Tibial nerve (tissue), 4 donors: Measurements from ENCODE around the gene CLDN16. TPM values are rescaled to one million over a fixed set of nuclear protein-coding genes. Genes with fewer than 3 reads are reported as not detected.

Experiments
- DNase-seq, 2 donors: peaks; one replicate each; pipeline ENCODE4 v3.0.0-alpha.2; 2019; ENCODE audit warnings: low spot score in 2 of 2
- H3K27ac ChIP-seq, 4 donors: fragments of 200-600 bp; sonication (generic) in 3 of 4; one replicate each; pipeline ENCODE4 v1.5.1; 2017 to 2019; ENCODE audit warnings: mild to moderate bottlenecking in 1 of 4
- H3K27me3 ChIP-seq, 2 donors: fragments of 200-600 bp; sonication (generic) in 1 of 2; one replicate each; pipeline versions ENCODE4 v1.5.1 to v1.6.0; 2017 to 2019
- H3K36me3 ChIP-seq, 3 donors: fragments of 200-600 bp; sonication (generic); one replicate each; pipeline ENCODE4 v1.5.1; 2018 to 2019
- H3K4me1 ChIP-seq, 4 donors: fragments of 200-600 bp; sonication (generic) in 3 of 4; one replicate each; pipeline ENCODE4 v1.5.1; 2017 to 2019
- H3K4me3 ChIP-seq, 4 donors: fragments of 200-600 bp; sonication (generic) in 3 of 4; one replicate each; pipeline ENCODE4 v1.5.1; 2017 to 2019; ENCODE audit warnings: mild to moderate bottlenecking in 1 of 4, moderate library complexity in 1 of 4
- H3K9me3 ChIP-seq, 4 donors: fragments of 200-600 bp; sonication (generic) in 3 of 4; one replicate each; pipeline ENCODE4 v1.5.1; 2017 to 2019
- EP300 ChIP-seq, 2 donors: sonication (generic); formaldehyde crosslinking; IDR thresholded peaks; one replicate each; pipeline ENCODE4 v1.6.1; 2017; ENCODE audit warnings: antibody characterized with exemption in 2 of 2, mild to moderate bottlenecking in 1 of 2
- POLR2A ChIP-seq, 2 donors: fragments of 450-650 bp; IDR thresholded peaks; one replicate each; pipeline ENCODE4 v1.6.1; 2017; ENCODE audit warnings: antibody characterized with exemption in 2 of 2, mild to moderate bottlenecking in 2 of 2, moderate library complexity in 2 of 2
- WGBS, 2 donors: methylation state at CpG; one replicate each; pipeline ENCODE4 v1.1.5; 2018; 5-methylcytosine and 5-hydroxymethylcytosine counted together
- total RNA-seq, 4 donors: library from RNA; depleted of rRNA; stranded (reverse); fragments of >200 nt; gene quantifications; one replicate each; pipeline ENCODE4 v1.1.0, GENCODE V29; 2016
- TF ChIP-seq, protein P1 (sequence below), 5 experiments: fragments of 200-600 bp in 3 of 5; fragments of 450-650 bp in 2 of 5; sonication (generic) in 3 of 5; IDR thresholded peaks; one replicate each; pipeline ENCODE4 v1.5.1; 2016 to 2019; ENCODE audit warnings: antibody characterized with exemption in 5 of 5, mild to moderate bottlenecking in 3 of 5, moderate library complexity in 2 of 5

The CLDN16 gene
- total RNA-seq, 4 donors from 2014 or later, result 0.44 TPM; not detected in 3

DNA sequence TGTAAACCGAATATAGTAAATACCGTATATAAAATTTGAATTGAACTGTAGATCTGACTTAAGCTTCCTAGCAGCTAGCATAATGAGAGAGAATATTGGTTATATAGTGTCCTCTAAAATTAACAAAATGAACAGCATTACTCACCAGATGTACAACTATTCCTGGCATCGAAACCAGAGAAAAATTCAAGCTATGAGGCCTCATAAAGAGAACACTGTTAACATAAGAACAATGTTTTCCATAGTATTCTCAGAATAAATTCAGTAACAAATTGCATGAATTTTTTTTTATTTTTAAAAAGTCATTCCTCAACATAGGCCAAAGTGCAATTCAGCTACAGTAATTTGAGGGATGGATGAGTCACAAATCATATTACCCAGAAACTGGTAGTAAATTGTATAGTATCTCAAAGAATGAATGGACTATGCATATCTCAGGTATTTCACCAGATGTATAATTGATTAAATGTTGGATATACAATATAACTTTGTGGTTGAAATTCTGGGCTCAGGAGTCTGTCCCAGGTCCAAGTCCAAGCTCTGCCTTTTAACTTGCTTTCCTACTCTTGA lies 56.7 kb downstream of the CLDN16 start:
- no peaks in the 10 kb centered on the region for H3K27me3 ChIP-seq
- DNase-seq, result no peak
- no peak overlapping the region for H3K27ac ChIP-seq
- H3K4me1 ChIP-seq, result no peaks in the 10 kb centered on the region
- H3K4me3 ChIP-seq, result no peak overlapping the region
- no peaks in the 10 kb centered on the region for H3K9me3 ChIP-seq
- TF ChIP-seq, protein P1, sequence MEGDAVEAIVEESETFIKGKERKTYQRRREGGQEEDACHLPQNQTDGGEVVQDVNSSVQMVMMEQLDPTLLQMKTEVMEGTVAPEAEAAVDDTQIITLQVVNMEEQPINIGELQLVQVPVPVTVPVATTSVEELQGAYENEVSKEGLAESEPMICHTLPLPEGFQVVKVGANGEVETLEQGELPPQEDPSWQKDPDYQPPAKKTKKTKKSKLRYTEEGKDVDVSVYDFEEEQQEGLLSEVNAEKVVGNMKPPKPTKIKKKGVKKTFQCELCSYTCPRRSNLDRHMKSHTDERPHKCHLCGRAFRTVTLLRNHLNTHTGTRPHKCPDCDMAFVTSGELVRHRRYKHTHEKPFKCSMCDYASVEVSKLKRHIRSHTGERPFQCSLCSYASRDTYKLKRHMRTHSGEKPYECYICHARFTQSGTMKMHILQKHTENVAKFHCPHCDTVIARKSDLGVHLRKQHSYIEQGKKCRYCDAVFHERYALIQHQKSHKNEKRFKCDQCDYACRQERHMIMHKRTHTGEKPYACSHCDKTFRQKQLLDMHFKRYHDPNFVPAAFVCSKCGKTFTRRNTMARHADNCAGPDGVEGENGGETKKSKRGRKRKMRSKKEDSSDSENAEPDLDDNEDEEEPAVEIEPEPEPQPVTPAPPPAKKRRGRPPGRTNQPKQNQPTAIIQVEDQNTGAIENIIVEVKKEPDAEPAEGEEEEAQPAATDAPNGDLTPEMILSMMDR (IDR thresholded peaks at IDR 0.05), result no peak
- no peak for TF ChIP-seq EP300 (IDR thresholded peaks at IDR 0.05)
- no peaks in the 10 kb centered on the region for H3K36me3 ChIP-seq
- 51 to 60% methylated on average over 3 of the region's 3 CpGs for WGBS, 2 donors

DNA sequence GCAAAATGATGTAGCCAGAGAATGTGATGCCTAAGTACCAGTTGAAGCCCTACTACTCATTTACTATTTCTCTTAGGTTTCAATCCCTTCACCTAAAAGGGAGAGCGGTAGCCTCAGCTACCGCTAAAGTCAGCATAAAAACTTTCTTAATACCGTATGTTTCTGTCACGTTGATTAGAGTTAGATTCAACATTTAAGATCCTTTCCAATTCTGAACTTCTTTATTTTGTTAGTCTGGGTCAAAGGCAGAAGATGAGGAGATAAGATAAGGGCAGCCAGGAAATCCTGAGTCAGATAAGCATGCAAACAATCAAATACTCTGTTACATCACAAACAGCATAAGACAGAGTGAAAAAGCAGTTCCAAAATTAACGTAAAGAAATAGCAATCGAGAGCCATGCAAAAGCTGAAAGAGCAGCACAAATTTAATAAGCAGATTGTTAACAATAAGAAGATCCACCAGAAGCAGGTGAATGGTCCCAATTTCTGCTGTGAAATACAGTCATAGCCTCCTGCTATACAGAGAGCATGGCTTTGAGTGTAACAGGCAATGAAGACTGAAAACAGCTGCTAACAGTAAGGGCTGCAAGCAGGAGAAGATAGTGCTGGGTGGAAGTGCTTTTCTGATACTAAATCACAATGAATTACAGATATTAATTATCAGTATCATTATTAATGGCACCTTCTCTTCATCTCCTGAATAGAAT lies 58.8 kb downstream of the CLDN16 start:
- TF ChIP-seq EP300 (IDR thresholded peaks at IDR 0.05) (no peak), POLR2A (IDR thresholded peaks at IDR 0.05) (no peak)
- TF ChIP-seq, protein P1 (IDR thresholded peaks at IDR 0.05), result no peak
- WGBS, 2 donors, result 51 to 52% methylated on average over 6 of the region's 6 CpGs
- Histone ChIP-seq H3K27me3 (no peaks in the 10 kb centered on the region), H3K4me1 (no peaks in the 10 kb centered on the region), H3K9me3 (no peaks in the 10 kb centered on the region), H3K36me3 (no peaks in the 10 kb centered on the region), H3K27ac (no peak overlapping the region), H3K4me3 (no peak overlapping the region)
- DNase-seq, result no peak

DNA sequence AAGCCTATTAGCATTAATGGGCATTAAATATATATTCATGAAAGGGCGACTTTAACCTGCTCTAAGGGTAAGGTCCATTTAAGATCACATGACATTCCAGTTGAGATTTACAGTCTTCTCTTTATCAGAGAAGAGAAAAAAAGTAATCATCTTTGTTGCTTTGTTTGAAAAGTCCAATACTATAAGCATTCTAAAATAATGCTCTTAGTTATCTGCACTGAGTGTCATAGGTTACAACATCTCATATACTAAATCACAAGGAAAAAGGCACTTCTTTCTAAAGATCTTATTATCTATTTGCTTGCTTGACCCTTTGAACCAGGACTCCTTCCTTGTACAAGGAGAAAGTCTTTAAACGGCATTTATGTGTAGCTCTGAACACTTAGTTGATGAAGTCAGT lies 60.3 kb downstream of the CLDN16 start:
- TF ChIP-seq POLR2A (IDR thresholded peaks at IDR 0.05) (no peak), EP300 (IDR thresholded peaks at IDR 0.05) (no peak)
- TF ChIP-seq, protein P1 (IDR thresholded peaks at IDR 0.05), result no peak
- DNase-seq, result no peak
- no peak overlapping the region for H3K27ac ChIP-seq
- no peaks in the 10 kb centered on the region for H3K36me3 ChIP-seq
- no peaks in the 10 kb centered on the region for H3K9me3 ChIP-seq
- H3K4me3 ChIP-seq, result no peak overlapping the region
- H3K27me3 ChIP-seq, result no peaks in the 10 kb centered on the region
- WGBS, 2 donors, result 54 to 59% methylated on average over 2 of the region's 2 CpGs
- no peaks in the 10 kb centered on the region for H3K4me1 ChIP-seq

DNA sequence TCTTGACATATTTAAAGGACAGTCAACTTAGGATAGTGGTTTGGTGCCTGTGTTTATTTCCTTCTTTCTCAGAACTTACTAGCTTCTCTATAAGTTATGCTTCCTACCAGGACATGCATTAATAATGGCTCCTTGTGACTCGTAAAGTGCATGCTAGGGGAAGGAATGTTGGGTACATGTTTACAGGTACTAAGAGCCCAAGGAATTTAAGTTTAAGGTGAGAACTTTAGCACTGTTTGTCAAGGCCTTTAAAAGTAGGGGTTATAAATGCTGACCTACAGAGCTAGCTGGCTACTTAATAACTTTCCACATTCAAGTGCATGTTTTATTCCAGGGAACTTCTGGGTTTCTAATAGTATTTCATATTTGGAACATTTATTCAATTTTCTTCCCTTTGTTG lies 61.8 kb downstream of the CLDN16 start, which contains the start of gene TMEM207:
Gene TMEM207, minus strand, starts transcription at position 101 of the 400 bp plus-strand sequence. Its CDS starts 92 bp downstream, at position 9.
- no peak for DNase-seq
- Histone ChIP-seq H3K27ac (no peak within 1 kb of the TSS), H3K4me3 (no peak within 1 kb of the TSS), H3K27me3 (no peaks in the 10 kb centered on the region), H3K36me3 (no peaks in the 10 kb centered on the region), H3K4me1 (no peaks in the 10 kb centered on the region), H3K9me3 (no peaks in the 10 kb centered on the region)
- TF ChIP-seq EP300 (IDR thresholded peaks at IDR 0.05) (no peak), POLR2A (IDR thresholded peaks at IDR 0.05) (no peak)
- TF ChIP-seq, protein P1 (IDR thresholded peaks at IDR 0.05), result no peak
- WGBS, 2 donors, result 93 to 100% methylated on average over 1 of the region's 1 CpG

DNA sequence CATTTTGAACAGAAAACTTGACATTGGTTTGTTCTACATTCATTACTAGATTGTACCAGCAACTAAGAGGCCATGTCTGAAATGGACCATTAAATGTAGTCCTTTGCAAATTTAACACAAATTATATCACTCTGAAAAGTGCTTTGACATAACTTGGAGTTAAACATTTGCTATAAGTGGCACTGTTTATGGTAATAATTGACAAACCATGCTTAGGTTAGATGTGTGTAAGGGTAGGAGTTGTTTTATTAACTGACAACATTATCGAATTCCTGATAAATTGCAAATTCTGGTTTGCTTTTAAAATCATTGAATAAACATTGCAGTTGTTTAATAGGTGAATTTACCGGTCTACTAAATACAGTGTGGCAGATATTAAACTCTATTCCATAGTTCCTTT lies 67.9 kb downstream of the CLDN16 start:
- H3K4me3 ChIP-seq, result no peak overlapping the region
- no peaks in the 10 kb centered on the region for H3K9me3 ChIP-seq
- 89 to 94% methylated on average over 2 of the region's 2 CpGs for WGBS, 2 donors
- H3K36me3 ChIP-seq, result no peaks in the 10 kb centered on the region
- TF ChIP-seq, protein P1 (IDR thresholded peaks at IDR 0.05), result no peak
- TF ChIP-seq POLR2A (IDR thresholded peaks at IDR 0.05) (no peak), EP300 (IDR thresholded peaks at IDR 0.05) (no peak)
- H3K4me1 ChIP-seq, result no peaks in the 10 kb centered on the region
- H3K27ac ChIP-seq, result no peak overlapping the region
- no peaks in the 10 kb centered on the region for H3K27me3 ChIP-seq
- no peak for DNase-seq
